HepG2 (cell line): ENCODE measurements around the gene HOXC11. TPM values are rescaled to one million over a fixed set of nuclear protein-coding genes. Genes with fewer than 3 reads are reported as not detected.

Experiments used
- ATAC-seq: fragments of 200-7000 bp; cut with Tn5 transposase; 3 replicates; pipeline ENCODE4 v1.9.1; 2020; ENCODE audit warnings: mild to moderate bottlenecking, moderate library complexity
- BruUV-seq: library from RNA; stranded (reverse); fragments of 400-500 nt; replicated peaks from 2 replicates; lab custom pipeline; 2021; lab: Mats Ljungman, UMichigan
- CTCF ChIA-PET: fragments of 300-600 bp; formaldehyde crosslinking; extraction: SDS; loops from one replicate; lab custom pipeline; 2021; ENCODE audit warnings: low total read pairs, inconsistent platforms, low intra/inter-chr PET ratio; lab: Yijun Ruan, JAX
- POLR2A ChIA-PET: fragments of 350-600 bp; sonication (Branson Sonifier 250); formaldehyde crosslinking; loops from one replicate; lab custom pipeline; 2020; ENCODE audit warnings: antibody characterized with exemption, inconsistent platforms; lab: Yijun Ruan, JAX
- DNase-seq: peaks from one replicate; pipeline ENCODE4 v3.0.0-alpha.2; 2015; ENCODE audit warnings: low spot score
- FAIRE-seq: peaks from 3 replicates; lab custom pipeline; 2011; peaks lifted over from hg19 to GRCh38; lab: Jason Lieb, UNC
- H2AFZ ChIP-seq: one replicate; pipeline ENCODE4 v1.6.1; 2011; ENCODE audit warnings: low read length, inconsistent platforms
- H3K27ac ChIP-seq: fragments of 300-600 bp; 3 replicates; pipeline ENCODE4 v1.8.0; 2011; ENCODE audit warnings: mixed run types, mild to moderate bottlenecking, mixed read lengths, low read length, inconsistent platforms; ENCODE audit not compliant: insufficient read depth; ENCODE audit errors: extremely low read length
- H3K27me3 ChIP-seq, 2 experiments: fragments of 200-600 bp in 1 of 2; 2 replicates in 1 of 2; 3 replicates in 1 of 2; pipeline versions ENCODE4 v1.6.0 to v1.8.0; 2011; ENCODE audit warnings: low read length in 2 of 2, mild to moderate bottlenecking in 2 of 2, moderate library complexity in 2 of 2, inconsistent platforms in 1 of 2; ENCODE audit not compliant: insufficient read depth in 2 of 2, control insufficient read depth in 1 of 2
- H3K36me3 ChIP-seq, 2 experiments: fragments of 200-600 bp in 1 of 2; replicated peaks in 1 of 2; 2 replicates in 1 of 2; 3 replicates in 1 of 2; pipeline versions ENCODE4 v1.5.1 to v1.8.0; 2011; ENCODE audit warnings: low read length in 2 of 2, inconsistent platforms in 1 of 2; ENCODE audit not compliant: insufficient read depth in 2 of 2, control insufficient read depth in 1 of 2
- H3K4me1 ChIP-seq: 2 replicates; pipeline ENCODE4 v1.5.1; 2012; ENCODE audit warnings: low read length, inconsistent platforms; ENCODE audit not compliant: insufficient read depth
- H3K4me2 ChIP-seq: 2 replicates; pipeline ENCODE4 v1.6.0; 2011; ENCODE audit warnings: low read depth, low read length, inconsistent platforms
- H3K4me3 ChIP-seq, 3 experiments: fragments of 200-600 bp in 1 of 3; sonication (generic), shearing (Covaris generic) in 1 of 3; replicated peaks in 1 of 3; 2 replicates each; pipeline ENCODE4 v1.5.1; 2011 to 2016; ENCODE audit warnings: low read length in 3 of 3, inconsistent platforms in 2 of 3, low read depth in 2 of 3, mild to moderate bottlenecking in 2 of 3, control low read depth in 1 of 3, mixed read lengths in 1 of 3; ENCODE audit not compliant: insufficient read depth in 1 of 3
- H3K79me2 ChIP-seq: one replicate; pipeline ENCODE4 v1.6.1; 2011; ENCODE audit warnings: low read length, inconsistent platforms; ENCODE audit not compliant: insufficient read depth
- H3K9ac ChIP-seq: 2 replicates; pipeline ENCODE4 v1.6.0; 2011; ENCODE audit warnings: mild to moderate bottlenecking, low read depth, low read length, inconsistent platforms; ENCODE audit not compliant: insufficient read depth
- H3K9me3 ChIP-seq: 2 replicates; pipeline ENCODE4 v1.5.1; 2012; ENCODE audit warnings: mild to moderate bottlenecking, low read length
- H4K20me1 ChIP-seq: 2 replicates; pipeline ENCODE4 v1.6.0; 2011; ENCODE audit warnings: inconsistent platforms, mild to moderate bottlenecking, low read length, moderate library complexity; ENCODE audit not compliant: insufficient read depth
- HES4 ChIP-seq: sonication (generic); formaldehyde crosslinking; IDR thresholded peaks from 2 replicates; pipeline ENCODE4 v1.9.0; 2021; ENCODE audit warnings: mild to moderate bottlenecking, missing genetic modification reagents, borderline replicate concordance
- MED13 ChIP-seq: sonication (generic); formaldehyde crosslinking; IDR thresholded peaks from 2 replicates; pipeline ENCODE4 v1.5.0; 2020; ENCODE audit warnings: missing genetic modification reagents
- MYC ChIP-seq: sonication (generic); formaldehyde crosslinking; IDR thresholded peaks from 2 replicates; pipeline ENCODE4 v1.9.0; 2021; ENCODE audit warnings: missing genetic modification reagents, borderline replicate concordance
- PHF8 ChIP-seq: sonication (generic); formaldehyde crosslinking; IDR thresholded peaks from 2 replicates; pipeline ENCODE4 v1.5.0; 2020; ENCODE audit warnings: missing genetic modification reagents
- PRDM4 ChIP-seq: sonication (generic); formaldehyde crosslinking; IDR thresholded peaks from 2 replicates; pipeline ENCODE4 v1.9.0; 2021; ENCODE audit warnings: missing genetic modification reagents, borderline replicate concordance
- PTBP1 ChIP-seq: fragments of 200-400 bp; formaldehyde crosslinking; IDR thresholded peaks from 2 replicates; pipeline ENCODE4 v1.6.1; 2018; ENCODE audit warnings: low read length, low read depth; ENCODE audit not compliant: poor library complexity, severe bottlenecking
- U2AF1 ChIP-seq: fragments of 200-400 bp; formaldehyde crosslinking; optimal IDR thresholded peaks from 2 replicates; pipeline ENCODE3; 2017; ENCODE audit warnings: mild to moderate bottlenecking, low read depth, low read length
- ZBTB7B ChIP-seq: sonication (generic); formaldehyde crosslinking; IDR thresholded peaks from 2 replicates; pipeline ENCODE4 v1.4.0; 2020; ENCODE audit warnings: missing genetic modification reagents
- ZNF207 ChIP-seq: fragments of 450-650 bp; IDR thresholded peaks from 2 replicates; pipeline ENCODE4 v1.6.1; 2016; ENCODE audit warnings: antibody characterized with exemption, borderline replicate concordance
- ZNF251 ChIP-seq: sonication (generic); formaldehyde crosslinking; IDR thresholded peaks from 2 replicates; pipeline ENCODE4 v1.9.0; 2021; ENCODE audit warnings: mild to moderate bottlenecking, missing genetic modification reagents
- ZNF597 ChIP-seq: sonication (generic); formaldehyde crosslinking; IDR thresholded peaks from 2 replicates; pipeline ENCODE4 v1.5.0; 2020; ENCODE audit warnings: missing genetic modification reagents
- ZNF703 ChIP-seq: sonication (generic); formaldehyde crosslinking; IDR thresholded peaks from 2 replicates; pipeline ENCODE4 v1.5.1; 2020; ENCODE audit warnings: missing genetic modification reagents, mild to moderate bottlenecking, moderate library complexity, borderline replicate concordance
- ZNF850 ChIP-seq: sonication (generic); formaldehyde crosslinking; conservative IDR thresholded peaks from 2 replicates; pipeline ENCODE4 v1.9.0; 2021; ENCODE audit warnings: mild to moderate bottlenecking, missing genetic modification reagents
- ZNF878 ChIP-seq: sonication (generic); formaldehyde crosslinking; IDR thresholded peaks from 2 replicates; pipeline ENCODE4 v1.8.1; 2023; ENCODE audit warnings: mild to moderate bottlenecking, missing genetic modification reagents, moderate library complexity
- WGBS: methylation state at CpG from one replicate; pipeline ENCODE4 v1.1.6; 2017; ENCODE audit warnings: low lambda C conversion rate; 5-methylcytosine and 5-hydroxymethylcytosine counted together
- in situ Hi-C: cut with HindIII; loops from 2 replicates; pipeline ENCODE4 v1.10.0; 2017; ENCODE audit warnings: low pct_unique_long_range_greater_than_20kb; ENCODE audit not compliant: extremely low pct_ligation_motif_present
- intact Hi-C: fragments of 100-400 bp; cut with micrococcal nuclease; formaldehyde crosslinking; loops from one replicate; pipeline ENCODE4 v1.10.0; 2022; ENCODE audit not compliant: unreplicated experiment
- polyA plus RNA-seq, 8 experiments: library from polyadenylated mRNA; depleted of rRNA in 3 of 8; stranded (reverse) in 7 of 8; unstranded in 1 of 8; fragments of >200 nt; fragmentation: Illumina TruSeq in 4 of 8; extraction: Trizol in 4 of 8; gene quantifications; 2 replicates each; pipeline versions ENCODE4 v1.2.1 to v1.2.3, GENCODE V29; 2011 to 2016; ENCODE audit warnings: low read depth in 4 of 8, missing spikeins in 1 of 8, mixed read lengths in 1 of 8; ENCODE audit not compliant: insufficient read depth in 1 of 8
- total RNA-seq, 5 experiments: library from RNA; depleted of rRNA; stranded (reverse); fragments of >200 nt; fragmentation: Illumina TruSeq; extraction: Trizol; gene quantifications; 2 replicates each; pipeline ENCODE4 v1.2.3, GENCODE V29; 2016; ENCODE audit warnings: low read depth in 1 of 5
- TF ChIP-seq, protein P1 (sequence below): sonication (generic); formaldehyde crosslinking; IDR thresholded peaks from 2 replicates; pipeline ENCODE4 v1.8.0; 2023; ENCODE audit warnings: mild to moderate bottlenecking, missing genetic modification reagents

Gene HOXC11
- total and polyA plus RNA-seq, 2 of the 13 experiments (the other 11 are each of a cell fraction or from before 2014, with no cell fraction given) = not detected

GRCh38 chr12:54026640-54027441 lies 53.9 kb downstream of the HOXC11 start:
- no peak for FAIRE-seq
- Histone ChIP-seq H2AFZ (no peak overlapping the region), H3K4me2 (no peak overlapping the region), H3K36me3 (no peaks in the 10 kb centered on the region), H3K27me3 (peaks cover 4 to 87% of the 10 kb centered on the region in 2 experiments; a peak in 4 of 5 replicates), H3K9me3 (no peaks in the 10 kb centered on the region), H3K4me3 (no peak overlapping the region), H3K79me2 (no peaks in the 10 kb centered on the region), H3K9ac (no peak overlapping the region), H4K20me1 (no peaks in the 10 kb centered on the region), H3K27ac (no peak overlapping the region), H3K4me1 (no peaks in the 10 kb centered on the region)
- no peak for DNase-seq
- no peak for ATAC-seq
- BruUV-seq = no TSS peak
- ChIA-PET CTCF (no interaction called here), POLR2A (no interaction called here)
- intact Hi-C loops (no loop called here), in situ Hi-C loops (no loop called here)
- TF ChIP-seq MYC (CRISPR knock-in tag) (no peak), ZNF850 (CRISPR knock-in tag) (no peak), ZNF597 (no peak), ZBTB7B (CRISPR knock-in tag) (no peak), ZNF703 (CRISPR knock-in tag) (no peak), MED13 (no peak), HES4 (no peak), ZNF251 (CRISPR knock-in tag) (no peak), ZNF207 (no peak), PTBP1 (no peak), U2AF1 (no peak), ZNF878 (no peak), PHF8 (CRISPR knock-in tag) (no peak), PRDM4 (no peak)
- TF ChIP-seq, protein P1, sequence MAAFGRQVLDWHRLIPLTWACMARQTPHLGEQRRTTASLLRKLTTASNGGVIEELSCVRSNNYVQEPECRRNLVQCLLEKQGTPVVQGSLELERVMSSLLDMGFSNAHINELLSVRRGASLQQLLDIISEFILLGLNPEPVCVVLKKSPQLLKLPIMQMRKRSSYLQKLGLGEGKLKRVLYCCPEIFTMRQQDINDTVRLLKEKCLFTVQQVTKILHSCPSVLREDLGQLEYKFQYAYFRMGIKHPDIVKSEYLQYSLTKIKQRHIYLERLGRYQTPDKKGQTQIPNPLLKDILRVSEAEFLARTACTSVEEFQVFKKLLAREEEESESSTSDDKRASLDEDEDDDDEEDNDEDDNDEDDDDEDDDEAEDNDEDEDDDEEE = no peak
- 24% methylated on average over 20 of the region's 22 CpGs for WGBS
